CD14-positive monocyte (primary cell): ENCODE results near the gene TMC7. TPM values are rescaled to one million over a fixed set of nuclear protein-coding genes. Genes with fewer than 3 reads are reported as not detected.
A peak's percentile ranks its signal among the peaks of the same experiment; 100 is the strongest.

Source experiments
- DNase-seq, 3 donors: peaks; one replicate each; pipeline ENCODE4 v3.0.0-alpha.2; 2011 to 2022
- H2AFZ ChIP-seq: 2 replicates; pipeline ENCODE4 v1.6.0; 2012; ENCODE audit warnings: mild to moderate bottlenecking, low read depth, low read length, inconsistent platforms; ENCODE audit not compliant: insufficient read depth, poor library complexity, severe bottlenecking
- H3K27ac ChIP-seq, 2 donors: 1 replicate in 1 of 2; 2 replicates in 1 of 2; pipeline ENCODE4 v1.5.1; 2012 to 2013; ENCODE audit warnings: low read length in 2 of 2, control low read depth in 1 of 2, inconsistent platforms in 1 of 2, low read depth in 1 of 2, mild to moderate bottlenecking in 1 of 2
- H3K27me3 ChIP-seq, 2 donors: one replicate each; pipeline versions ENCODE4 v1.6.0 to v1.6.1; 2011 to 2013; ENCODE audit warnings: low read length in 2 of 2; ENCODE audit not compliant: control insufficient read depth in 2 of 2, insufficient read depth in 2 of 2
- H3K36me3 ChIP-seq, 2 donors: replicated peaks in 1 of 2; 1 replicate in 1 of 2; 2 replicates in 1 of 2; pipeline versions ENCODE4 v1.5.1 to v1.6.1; 2012 to 2013; ENCODE audit warnings: low read length in 2 of 2, control low read depth in 1 of 2, inconsistent platforms in 1 of 2, mild to moderate bottlenecking in 1 of 2; ENCODE audit not compliant: insufficient read depth in 2 of 2, control insufficient read depth in 1 of 2
- H3K4me1 ChIP-seq, 2 donors: 1 replicate in 1 of 2; 2 replicates in 1 of 2; pipeline versions ENCODE4 v1.5.1 to v1.6.1; 2012 to 2013; ENCODE audit warnings: low read length in 2 of 2, control low read depth in 1 of 2, inconsistent platforms in 1 of 2, mild to moderate bottlenecking in 1 of 2, moderate library complexity in 1 of 2; ENCODE audit not compliant: insufficient read depth in 2 of 2, control insufficient read depth in 1 of 2
- H3K4me2 ChIP-seq: replicated peaks from 2 replicates; pipeline ENCODE3; 2012; ENCODE audit warnings: low read length, moderate library complexity, mild to moderate bottlenecking; ENCODE audit not compliant: poor library complexity, severe bottlenecking; ENCODE audit errors: extremely low read depth
- H3K4me3 ChIP-seq, 3 experiments: fragments of 200-600 bp in 1 of 3; sonication (generic) in 1 of 3; replicated peaks in 1 of 3; 1 replicate in 2 of 3; 2 replicates in 1 of 3; pipeline ENCODE4 v1.5.1; 2011 to 2013; ENCODE audit warnings: low read length in 3 of 3, mild to moderate bottlenecking in 3 of 3, control low read depth in 2 of 3, low read depth in 2 of 3, inconsistent platforms in 1 of 3, moderate library complexity in 1 of 3
- H3K79me2 ChIP-seq: 2 replicates; pipeline ENCODE4 v1.6.0; 2012; ENCODE audit warnings: mild to moderate bottlenecking, control low read depth, inconsistent platforms, low read length, moderate library complexity; ENCODE audit not compliant: insufficient read depth
- H3K9ac ChIP-seq: 2 replicates; pipeline ENCODE4 v1.6.0; 2017; ENCODE audit warnings: low read length, mild to moderate bottlenecking; ENCODE audit not compliant: insufficient read depth, poor library complexity, severe bottlenecking
- H3K9me3 ChIP-seq, 2 donors: replicated peaks in 1 of 2; 1 replicate in 1 of 2; 2 replicates in 1 of 2; pipeline versions ENCODE4 v1.5.1 to v1.6.1; 2012 to 2013; ENCODE audit warnings: low read length in 2 of 2, control low read depth in 1 of 2; ENCODE audit not compliant: control insufficient read depth in 1 of 2, insufficient read depth in 1 of 2
- H4K20me1 ChIP-seq: 2 replicates; pipeline ENCODE4 v1.6.0; 2012; ENCODE audit warnings: mild to moderate bottlenecking, low read length, control low read depth, moderate library complexity; ENCODE audit not compliant: insufficient read depth
- H3K27ac Mint-ChIP-seq, 7 donors: one replicate each; pipeline ENCODE4 v1.8.0; 2020; ENCODE audit warnings: mild to moderate bottlenecking in 7 of 7, mixed read lengths in 7 of 7, moderate library complexity in 6 of 7, inconsistent platforms in 2 of 7
- H3K27me3 Mint-ChIP-seq, 3 donors: one replicate each; pipeline ENCODE4 v1.8.0; 2021 to 2022; ENCODE audit warnings: low read depth in 3 of 3, mild to moderate bottlenecking in 3 of 3, mixed read lengths in 3 of 3, moderate library complexity in 3 of 3, inconsistent platforms in 1 of 3
- H3K36me3 Mint-ChIP-seq, 2 donors: one replicate each; pipeline ENCODE4 v1.8.0; 2020; ENCODE audit warnings: mixed read lengths in 2 of 2, inconsistent platforms in 1 of 2, mild to moderate bottlenecking in 1 of 2
- H3K4me1 Mint-ChIP-seq: one replicate; pipeline ENCODE4 v1.8.0; 2020; ENCODE audit warnings: mild to moderate bottlenecking, mixed read lengths
- H3K4me3 Mint-ChIP-seq, 2 donors: one replicate each; pipeline ENCODE4 v1.8.0; 2020; ENCODE audit warnings: mild to moderate bottlenecking in 2 of 2, mixed read lengths in 2 of 2, moderate library complexity in 1 of 2
- H3K9me3 Mint-ChIP-seq, 7 donors: one replicate each; pipeline ENCODE4 v1.8.0; 2020 to 2022; ENCODE audit warnings: mixed read lengths in 7 of 7, mild to moderate bottlenecking in 6 of 7, moderate library complexity in 6 of 7, inconsistent platforms in 2 of 7
- WGBS: methylation state at CpG from one replicate; pipeline ENCODE4 v1.1.5; 2013; ENCODE audit warnings: missing lambda C conversion rate; ENCODE audit not compliant: insufficient coverage; 5-methylcytosine and 5-hydroxymethylcytosine counted together
- intact Hi-C, 2 donors: fragments of 100-400 bp; cut with micrococcal nuclease; formaldehyde crosslinking; loops; one replicate each; pipeline versions ENCODE4 v1.15.0 to v1.15.1; 2023
- polyA plus RNA-seq, 3 donors: library from polyadenylated mRNA; depleted of rRNA in 1 of 3; unstranded in 2 of 3; stranded (reverse) in 1 of 3; fragments of 300-500 nt in 2 of 3; fragments of >200 nt in 1 of 3; fragmentation: Illumina TruSeq in 2 of 3; gene quantifications; 1 replicate in 2 of 3; 2 replicates in 1 of 3; pipeline ENCODE4 v1.2.3, GENCODE V29; 2012 to 2021
- TF ChIP-seq, protein P1 (sequence below): fragments of 200-600 bp; IDR thresholded peaks from one replicate; pipeline ENCODE4 v1.8.0; 2022; ENCODE audit warnings: antibody characterized with exemption, mild to moderate bottlenecking

Gene TMC7
- polyA plus RNA-seq, 3 donors = not detected

DNA sequence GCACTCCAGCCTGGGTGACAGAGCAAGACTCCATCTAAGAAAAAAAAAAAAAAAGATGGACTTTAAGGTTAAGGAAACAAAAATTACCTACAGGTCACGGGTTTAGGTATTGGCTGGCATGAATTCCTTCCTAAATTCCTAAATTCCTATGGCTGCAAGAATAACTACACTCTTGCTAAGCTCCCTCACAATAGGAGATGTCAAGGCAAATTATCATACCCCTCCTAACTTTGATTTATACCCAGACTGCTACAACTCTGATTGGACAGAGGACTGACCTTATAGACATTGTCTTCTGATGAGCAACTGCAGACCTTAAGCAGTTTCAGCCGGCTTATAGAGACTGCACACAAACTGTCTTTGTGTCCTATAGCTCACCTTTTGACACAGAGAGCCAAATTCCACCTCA, 25.1 kb upstream of the TMC7 start:
- no peaks in the 10 kb centered on the region for H3K36me3 Mint-ChIP-seq
- no peaks in the 10 kb centered on the region for H4K20me1 ChIP-seq
- TF ChIP-seq, protein P1, sequence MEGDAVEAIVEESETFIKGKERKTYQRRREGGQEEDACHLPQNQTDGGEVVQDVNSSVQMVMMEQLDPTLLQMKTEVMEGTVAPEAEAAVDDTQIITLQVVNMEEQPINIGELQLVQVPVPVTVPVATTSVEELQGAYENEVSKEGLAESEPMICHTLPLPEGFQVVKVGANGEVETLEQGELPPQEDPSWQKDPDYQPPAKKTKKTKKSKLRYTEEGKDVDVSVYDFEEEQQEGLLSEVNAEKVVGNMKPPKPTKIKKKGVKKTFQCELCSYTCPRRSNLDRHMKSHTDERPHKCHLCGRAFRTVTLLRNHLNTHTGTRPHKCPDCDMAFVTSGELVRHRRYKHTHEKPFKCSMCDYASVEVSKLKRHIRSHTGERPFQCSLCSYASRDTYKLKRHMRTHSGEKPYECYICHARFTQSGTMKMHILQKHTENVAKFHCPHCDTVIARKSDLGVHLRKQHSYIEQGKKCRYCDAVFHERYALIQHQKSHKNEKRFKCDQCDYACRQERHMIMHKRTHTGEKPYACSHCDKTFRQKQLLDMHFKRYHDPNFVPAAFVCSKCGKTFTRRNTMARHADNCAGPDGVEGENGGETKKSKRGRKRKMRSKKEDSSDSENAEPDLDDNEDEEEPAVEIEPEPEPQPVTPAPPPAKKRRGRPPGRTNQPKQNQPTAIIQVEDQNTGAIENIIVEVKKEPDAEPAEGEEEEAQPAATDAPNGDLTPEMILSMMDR = no peak
- H2AFZ ChIP-seq = no peak overlapping the region
- H3K4me1 Mint-ChIP-seq = peaks cover 17% of the 10 kb centered on the region
- H3K4me1 ChIP-seq = peaks cover 0 to 9% of the 10 kb centered on the region in 2 donors
- no peaks in the 10 kb centered on the region for H3K79me2 ChIP-seq
- intact Hi-C loops = no loop called here
- H3K9ac ChIP-seq = no peak overlapping the region
- H3K4me2 ChIP-seq = no peak overlapping the region
- H3K27ac ChIP-seq = no peak overlapping the region
- no peaks in the 10 kb centered on the region for H3K36me3 ChIP-seq
- peaks cover 4 to 10% (median 6%) of the 10 kb centered on the region in 3 donors for H3K27me3 Mint-ChIP-seq
- H3K27ac Mint-ChIP-seq = no peak overlapping the region
- DNase-seq = no peak
- no peak overlapping the region for H3K4me3 Mint-ChIP-seq
- no peaks in the 10 kb centered on the region for H3K27me3 ChIP-seq
- H3K9me3 Mint-ChIP-seq = peaks cover 0 to 4% (median 0%) of the 10 kb centered on the region in 7 donors
- no peaks in the 10 kb centered on the region for H3K9me3 ChIP-seq
- H3K4me3 ChIP-seq = no peak overlapping the region
- WGBS = no CpG with 5 or more reads among the region's 2 CpGs

DNA sequence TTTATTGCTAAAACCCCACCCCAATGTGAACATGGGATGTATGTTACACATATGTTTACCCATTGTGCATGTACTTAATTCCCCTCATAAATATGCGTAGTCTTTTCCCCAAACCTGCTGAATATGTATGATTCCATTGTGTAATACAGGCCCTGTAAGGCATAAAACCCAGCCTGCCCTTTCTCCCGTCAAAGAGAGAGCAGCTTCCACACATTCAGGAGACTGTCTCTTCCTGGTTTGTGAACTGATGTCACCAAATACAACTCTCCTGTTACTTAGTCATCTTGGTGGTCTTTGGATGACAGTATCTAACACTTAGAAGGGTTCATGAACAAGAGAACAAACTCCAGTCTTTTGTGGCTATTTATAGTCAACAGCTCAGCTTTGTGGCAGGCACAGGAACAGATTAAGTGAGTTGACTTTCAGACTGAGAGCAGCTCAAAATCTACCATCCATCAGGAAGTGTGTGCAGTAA, 24.7 kb upstream of the TMC7 start:
- Histone ChIP-seq H3K4me3 (no peak overlapping the region), H3K9ac (peak overlapping the region; percentile 27), H3K4me2 (no peak overlapping the region), H3K4me1 (peaks cover 0 to 9% of the 10 kb centered on the region in 2 donors), H3K36me3 (no peaks in the 10 kb centered on the region), H4K20me1 (no peaks in the 10 kb centered on the region), H3K27ac (peak overlapping the region in 1 of 2 donors; percentile 20), H2AFZ (peak overlapping the region; percentile 50), H3K27me3 (no peaks in the 10 kb centered on the region), H3K9me3 (no peaks in the 10 kb centered on the region), H3K79me2 (no peaks in the 10 kb centered on the region)
- no peak overlapping the region for H3K4me3 Mint-ChIP-seq
- H3K36me3 Mint-ChIP-seq = no peaks in the 10 kb centered on the region
- peaks cover 0 to 4% (median 0%) of the 10 kb centered on the region in 7 donors for H3K9me3 Mint-ChIP-seq
- peaks cover 2 to 8% (median 6%) of the 10 kb centered on the region in 3 donors for H3K27me3 Mint-ChIP-seq
- intact Hi-C loops = no loop called here
- TF ChIP-seq, protein P1 = no peak
- H3K4me1 Mint-ChIP-seq = peaks cover 17% of the 10 kb centered on the region
- no CpG with 5 or more reads among the region's 2 CpGs for WGBS
- no peak for DNase-seq
- no peak overlapping the region for H3K27ac Mint-ChIP-seq
